ENCODE results near the gene HEG1. TPM values are rescaled to one million over a fixed set of nuclear protein-coding genes. Genes with fewer than 3 reads are reported as not detected.

Gene HEG1
- total and polyA plus RNA-seq, 2 donors (not counting 3 experiments of a cell fraction or from before 2014, with no cell fraction given) = 50.1 to 106 TPM

DNA sequence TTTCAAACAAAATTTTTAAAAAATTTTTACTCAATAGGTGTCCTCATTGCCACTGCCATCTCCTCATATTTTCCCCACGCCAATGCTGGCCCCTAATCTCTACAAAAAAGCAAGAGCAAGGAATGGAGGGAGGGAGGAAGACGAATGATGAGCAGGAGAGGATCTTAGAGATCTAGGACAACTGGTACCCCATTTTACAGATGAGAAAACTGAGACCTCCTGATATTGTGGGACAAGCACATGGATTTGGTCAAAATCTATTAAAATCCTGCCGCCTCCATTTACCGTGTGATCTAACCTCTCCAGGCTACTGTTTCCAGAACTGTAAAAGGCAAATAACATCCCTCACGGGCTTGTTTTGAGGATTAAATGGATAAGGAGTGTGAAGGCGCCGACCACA, 4.6 kb downstream of the HEG1 start:
- POLR2A ChIA-PET = no interaction called here
- Histone ChIP-seq H3K9me3 (replicated peaks; ENCODE audit: control insufficient read depth, insufficient read depth, low read length) (no peaks in the 10 kb centered on the region), H3K27ac (ENCODE audit: insufficient read depth, low read depth, low read length) (peak overlapping the region; percentile 84), H3K9ac (replicated peaks; ENCODE audit: extremely low read depth, insufficient read depth, low read length) (peak overlapping the region; percentile 47), H3K4me3 (replicated peaks in 1 of 3; ENCODE audit: insufficient read depth in 1 of 3, low read depth in 1 of 3, low read length in 3 of 3) (peak overlapping the region in 1 of 3 experiments; percentile 14), H3K79me2 (ENCODE audit: control insufficient read depth, insufficient read depth, low read length) (peaks cover 65% of the 10 kb centered on the region), H4K20me1 (replicated peaks; ENCODE audit: control insufficient read depth, extremely low read depth, insufficient read depth, low read length) (no peaks in the 10 kb centered on the region), H3K4me2 (ENCODE audit: insufficient read depth, low read length) (peak overlapping the region; percentile 97), H2AFZ (ENCODE audit: low read depth, low read length) (no peak overlapping the region), H3K9me1 (replicated peaks; ENCODE audit: control insufficient read depth, extremely low read depth, insufficient read depth, low read length) (no peaks in the 10 kb centered on the region), H3K4me1 (ENCODE audit: control insufficient read depth, extremely low read depth, insufficient read depth, low read length) (peaks cover 36% of the 10 kb centered on the region), H3K27me3 (ENCODE audit: control insufficient read depth in 2 of 2, insufficient read depth in 2 of 2, low read length in 2 of 2) (no peaks in the 10 kb centered on the region), H3K36me3 (ENCODE audit: control insufficient read depth in 2 of 2, extremely low read depth in 1 of 2, insufficient read depth in 2 of 2, low read length in 2 of 2) (peaks cover 0 to 2% of the 10 kb centered on the region in 2 experiments)
- FAIRE-seq (peak; percentile 18), DNase-seq (ENCODE audit: low read depth, low spot score) (no peak)
- no TSS peak for BruUV-seq (replicated peaks)
- CTCF ChIA-PET = interaction anchor here (1.8 to 3.9 kb wide), 3 partner anchors 12 to 55 kb away, joined by 7 to 18 read pairs (median 7); no protein-coding TSS in a partner anchor
- dilution Hi-C loops (cut with MboI; ENCODE audit: extremely low pct_ligation_motif_present, low sequenced_read_pairs) = no loop called here
- TF ChIP-seq EZH2 (IDR thresholded peaks at IDR 0.05; ENCODE audit: borderline replicate concordance, low read depth, low read length, severe bottlenecking) = no peak
- no peak for TF ChIP-seq GATA2 (IDR thresholded peaks at IDR 0.05; ENCODE audit: insufficient read depth, insufficient read length, low read depth, low read length)
- no peak for TF ChIP-seq CTCF (IDR thresholded peaks at IDR 0.05; ENCODE audit: extremely low read depth in 1 of 2, insufficient read depth in 1 of 2, low read depth in 1 of 2, low read length in 2 of 2)
- no peak for TF ChIP-seq MAX (IDR thresholded peaks at IDR 0.05; ENCODE audit: insufficient read depth, insufficient read length)
- TF ChIP-seq FOS (IDR thresholded peaks at IDR 0.05; ENCODE audit: borderline replicate concordance, insufficient read depth, low read length) = no peak
- no peak for TF ChIP-seq JUN (IDR thresholded peaks at IDR 0.05; ENCODE audit: borderline replicate concordance, insufficient read depth, insufficient read length, low read depth)
- TF ChIP-seq POLR2AphosphoS5 (IDR thresholded peaks at IDR 0.05; ENCODE audit: insufficient read depth, low read depth, low read length) = no peak
- no peak for TF ChIP-seq MYC (IDR thresholded peaks at IDR 0.05; ENCODE audit: low read depth, low read length)
- TF ChIP-seq POLR2A (IDR thresholded peaks at IDR 0.05; ENCODE audit: low read depth, low read length) = no peak
- intact Hi-C loops (cut with micrococcal nuclease) = loop anchor here (5.0 to 10.0 kb wide), 3 partner anchors 39 to 386 kb away; no protein-coding TSS in a partner anchor
